OCI-LY3 (cell line): ENCODE results near the gene KRTAP5-6.

ENCODE experiments used
- EZH2phosphoT487 ChIP-seq: fragments of 200-600 bp; shearing (Covaris generic); IDR thresholded peaks from 2 replicates; pipeline ENCODE4 v1.6.1; 2018; ENCODE audit warnings: antibody characterized with exemption, mixed run types, low read depth
- TF ChIP-seq, protein P1 (sequence below): fragments of 200-600, 300-600 bp; sonication (generic); IDR thresholded peaks from 2 replicates; pipeline ENCODE4 v1.5.1; 2014; ENCODE audit warnings: antibody characterized with exemption, low read length, low read depth

DNA sequence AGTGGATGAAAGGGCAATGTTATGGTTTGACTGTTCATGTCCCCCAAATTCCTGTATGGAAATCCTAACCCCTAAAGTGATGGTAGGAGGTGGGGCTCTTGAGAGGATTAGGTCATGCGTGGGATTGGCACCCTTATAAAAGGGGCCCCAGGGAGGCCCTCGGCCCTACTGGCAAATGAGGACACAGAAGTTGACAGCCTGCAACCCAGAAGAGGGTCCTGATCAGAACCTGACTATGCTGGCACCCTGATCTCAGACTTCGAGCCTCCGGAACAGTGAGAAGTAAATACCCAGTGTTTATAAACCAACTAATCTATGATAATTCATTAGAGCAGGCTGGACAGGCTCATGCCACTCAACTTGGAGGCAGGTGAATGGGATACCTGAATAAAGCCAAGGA lies 44.7 kb downstream of the KRTAP5-6 start:
- TF ChIP-seq, protein P1, sequence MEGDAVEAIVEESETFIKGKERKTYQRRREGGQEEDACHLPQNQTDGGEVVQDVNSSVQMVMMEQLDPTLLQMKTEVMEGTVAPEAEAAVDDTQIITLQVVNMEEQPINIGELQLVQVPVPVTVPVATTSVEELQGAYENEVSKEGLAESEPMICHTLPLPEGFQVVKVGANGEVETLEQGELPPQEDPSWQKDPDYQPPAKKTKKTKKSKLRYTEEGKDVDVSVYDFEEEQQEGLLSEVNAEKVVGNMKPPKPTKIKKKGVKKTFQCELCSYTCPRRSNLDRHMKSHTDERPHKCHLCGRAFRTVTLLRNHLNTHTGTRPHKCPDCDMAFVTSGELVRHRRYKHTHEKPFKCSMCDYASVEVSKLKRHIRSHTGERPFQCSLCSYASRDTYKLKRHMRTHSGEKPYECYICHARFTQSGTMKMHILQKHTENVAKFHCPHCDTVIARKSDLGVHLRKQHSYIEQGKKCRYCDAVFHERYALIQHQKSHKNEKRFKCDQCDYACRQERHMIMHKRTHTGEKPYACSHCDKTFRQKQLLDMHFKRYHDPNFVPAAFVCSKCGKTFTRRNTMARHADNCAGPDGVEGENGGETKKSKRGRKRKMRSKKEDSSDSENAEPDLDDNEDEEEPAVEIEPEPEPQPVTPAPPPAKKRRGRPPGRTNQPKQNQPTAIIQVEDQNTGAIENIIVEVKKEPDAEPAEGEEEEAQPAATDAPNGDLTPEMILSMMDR: no peak
- no peak for TF ChIP-seq EZH2phosphoT487
